WTC11 (cell line): Measurements from ENCODE around the gene SLC35B4. TPM values are rescaled to one million over a fixed set of nuclear protein-coding genes. Genes with fewer than 3 reads are reported as not detected.

ENCODE experiments used
- ATAC-seq: fragments of 200-7000 bp; cut with Tn5 transposase; 2 replicates; pipeline ENCODE4 v1.10.0; 2021; ENCODE audit warnings: mild to moderate bottlenecking, moderate library complexity
- CTCF ChIA-PET: fragments of 300-600 bp; sonication (Branson Sonifier 250); formaldehyde crosslinking; loops from one replicate; lab custom pipeline; 2021; ENCODE audit warnings: antibody characterized with exemption; lab: Charles Lee
- POLR2A ChIA-PET: fragments of 350-600 bp; sonication (Branson Sonifier 250); formaldehyde crosslinking; loops from one replicate; lab custom pipeline; 2021; ENCODE audit warnings: antibody characterized with exemption; lab: Charles Lee
- DNase-seq: peaks from one replicate; pipeline ENCODE4 v3.0.0; 2021; ENCODE audit warnings: low spot score
- H3K27ac Mint-ChIP-seq: 2 replicates; pipeline ENCODE4 v1.8.0; 2021; ENCODE audit warnings: mixed read lengths
- H3K27me3 Mint-ChIP-seq: 2 replicates; pipeline ENCODE4 v1.8.0; 2021; ENCODE audit warnings: low read depth, mild to moderate bottlenecking, moderate library complexity, mixed read lengths
- H3K36me3 Mint-ChIP-seq: 2 replicates; pipeline ENCODE4 v1.8.0; 2021; ENCODE audit warnings: mixed read lengths
- H3K4me1 Mint-ChIP-seq: 2 replicates; pipeline ENCODE4 v1.8.0; 2022; ENCODE audit warnings: mixed read lengths
- H3K4me3 Mint-ChIP-seq: 2 replicates; pipeline ENCODE4 v1.8.0; 2021; ENCODE audit warnings: mild to moderate bottlenecking, moderate library complexity, mixed read lengths
- H3K9me3 Mint-ChIP-seq: 2 replicates; pipeline ENCODE4 v1.8.0; 2021; ENCODE audit warnings: mixed read lengths
- AR ChIP-seq: fragments of 250-450 bp; sonication (Bioruptor Pico); IDR thresholded peaks from 2 replicates; pipeline ENCODE4 v1.9.0; 2021; ENCODE audit warnings: mild to moderate bottlenecking
- CBFB ChIP-seq: sonication (generic); formaldehyde crosslinking; IDR thresholded peaks from 2 replicates; pipeline ENCODE4 v1.8.1; 2022; ENCODE audit warnings: mild to moderate bottlenecking, low read depth, missing genetic modification reagents
- CREB1 ChIP-seq: sonication (generic); formaldehyde crosslinking; IDR thresholded peaks from 2 replicates; pipeline ENCODE4 v1.8.0; 2023; ENCODE audit warnings: mild to moderate bottlenecking, missing genetic modification reagents
- ELF4 ChIP-seq: sonication (generic); formaldehyde crosslinking; IDR thresholded peaks from 2 replicates; pipeline ENCODE4 v1.8.1; 2022; ENCODE audit warnings: low read depth, mild to moderate bottlenecking, moderate library complexity, missing genetic modification reagents
- ERG ChIP-seq: fragments of 250-450 bp; sonication (Bioruptor Pico); IDR thresholded peaks from 2 replicates; pipeline ENCODE4 v1.8.0; 2021; ENCODE audit warnings: mild to moderate bottlenecking
- FOXK1 ChIP-seq: sonication (generic); formaldehyde crosslinking; IDR thresholded peaks from 2 replicates; pipeline ENCODE4 v1.8.0; 2022; ENCODE audit warnings: mild to moderate bottlenecking, moderate library complexity, missing genetic modification reagents
- HMGA2 ChIP-seq: fragments of 250-450 bp; sonication (Bioruptor Pico); IDR thresholded peaks from 2 replicates; pipeline ENCODE4 v1.4.0; 2021; ENCODE audit warnings: mild to moderate bottlenecking, moderate library complexity
- HMGXB4 ChIP-seq: sonication (generic); formaldehyde crosslinking; IDR thresholded peaks from 2 replicates; pipeline ENCODE4 v1.8.1; 2023; ENCODE audit warnings: mild to moderate bottlenecking, moderate library complexity, missing genetic modification reagents
- MYBL2 ChIP-seq: sonication (generic); formaldehyde crosslinking; IDR thresholded peaks from 2 replicates; pipeline ENCODE4 v1.8.1; 2023; ENCODE audit warnings: mild to moderate bottlenecking, moderate library complexity, missing genetic modification reagents
- NFYB ChIP-seq: sonication (generic); formaldehyde crosslinking; conservative IDR thresholded peaks from 2 replicates; pipeline ENCODE4 v1.8.0; 2022; ENCODE audit warnings: low read depth, missing genetic modification reagents
- NR2C2 ChIP-seq: sonication (generic); formaldehyde crosslinking; IDR thresholded peaks from 2 replicates; pipeline ENCODE4 v1.8.0; 2022; ENCODE audit warnings: mild to moderate bottlenecking, missing genetic modification reagents
- NR3C1 ChIP-seq: sonication (generic); formaldehyde crosslinking; conservative IDR thresholded peaks from 2 replicates; pipeline ENCODE4 v1.8.1; 2023; ENCODE audit warnings: low read depth, mild to moderate bottlenecking, missing genetic modification reagents
- PRRX2 ChIP-seq: fragments of 250-450 bp; sonication (Bioruptor Pico); IDR thresholded peaks from 2 replicates; pipeline ENCODE4 v1.8.0; 2021; ENCODE audit warnings: mild to moderate bottlenecking
- SMAD3 ChIP-seq: sonication (generic); formaldehyde crosslinking; IDR thresholded peaks from 2 replicates; pipeline ENCODE4 v1.8.0; 2022; ENCODE audit warnings: missing genetic modification reagents, mild to moderate bottlenecking, borderline replicate concordance
- SMAD4 ChIP-seq: sonication (generic); formaldehyde crosslinking; IDR thresholded peaks from 2 replicates; pipeline ENCODE4 v1.8.0; 2022; ENCODE audit warnings: mild to moderate bottlenecking, missing genetic modification reagents
- TCF7 ChIP-seq: sonication (generic); formaldehyde crosslinking; IDR thresholded peaks from 2 replicates; pipeline ENCODE4 v1.8.0; 2022; ENCODE audit warnings: mild to moderate bottlenecking, low read depth, missing genetic modification reagents, moderate library complexity
- TEAD4 ChIP-seq: sonication (generic); formaldehyde crosslinking; IDR thresholded peaks from 2 replicates; pipeline ENCODE4 v1.8.0; 2022; ENCODE audit warnings: mild to moderate bottlenecking, missing genetic modification reagents
- USF1 ChIP-seq: sonication (generic); formaldehyde crosslinking; IDR thresholded peaks from 2 replicates; pipeline ENCODE4 v1.8.0; 2022; ENCODE audit warnings: mild to moderate bottlenecking, missing genetic modification reagents
- ZNF138 ChIP-seq: sonication (generic); formaldehyde crosslinking; conservative IDR thresholded peaks from 2 replicates; pipeline ENCODE4 v1.8.1; 2022; ENCODE audit warnings: mild to moderate bottlenecking, moderate library complexity, missing genetic modification reagents
- ZNF423 ChIP-seq: fragments of 250-450 bp; sonication (Bioruptor Pico); IDR thresholded peaks from 2 replicates; pipeline ENCODE4 v2.1.2; 2022; ENCODE audit warnings: mild to moderate bottlenecking, moderate library complexity
- total RNA-seq: library from RNA; stranded (reverse); gene quantifications from 3 replicates; pipeline ENCODE4 v1.2.3, GENCODE V29; 2021

SLC35B4 gene
- total RNA-seq, 1 experiment from 2014 or later, result 32.6 TPM

GRCh38 chr7:134246347-134246746, 70.4 kb downstream of the SLC35B4 start:
- Mint-ChIP-seq H3K27ac (no peak overlapping the region), H3K9me3 (peaks cover 25% of the 10 kb centered on the region)
- POLR2A ChIA-PET, result no interaction called here

GRCh38 chr7:134245253-134245652, 71.5 kb downstream of the SLC35B4 start:
- TF ChIP-seq NFYB, result no peak
- no peak for TF ChIP-seq TEAD4
- TF ChIP-seq MYBL2, result no peak
- no peak for TF ChIP-seq CBFB (CRISPR knock-in tag)
- TF ChIP-seq SMAD3 (CRISPR knock-in tag), result no peak
- no peak for TF ChIP-seq AR (CRISPR knock-in tag)
- no peak for TF ChIP-seq USF1 (CRISPR knock-in tag)
- no peak for TF ChIP-seq CREB1 (CRISPR knock-in tag)
- TF ChIP-seq ZNF138, result no peak
- no peak for TF ChIP-seq NR3C1
- no peak for TF ChIP-seq HMGXB4 (CRISPR knock-in tag)
- TF ChIP-seq ZNF423 (CRISPR knock-in tag), result no peak
- TF ChIP-seq HMGA2 (CRISPR knock-in tag), result no peak
- TF ChIP-seq ELF4 (CRISPR knock-in tag), result no peak
- TF ChIP-seq SMAD4 (CRISPR knock-in tag), result no peak
- TF ChIP-seq NR2C2 (CRISPR knock-in tag), result no peak
- TF ChIP-seq TCF7 (CRISPR knock-in tag), result no peak
- TF ChIP-seq, all 79 proteins: peak for 0
- H3K9me3 Mint-ChIP-seq, result peaks cover 36% of the 10 kb centered on the region
- H3K36me3 Mint-ChIP-seq, result peaks cover 13% of the 10 kb centered on the region
- no peak overlapping the region for H3K27ac Mint-ChIP-seq
- CTCF ChIA-PET, result no interaction called here
- POLR2A ChIA-PET, result no interaction called here
- H3K27me3 Mint-ChIP-seq, result peaks cover 15% of the 10 kb centered on the region
- ATAC-seq (no peak), DNase-seq (no peak)
- H3K4me3 Mint-ChIP-seq, result no peak overlapping the region
- peaks cover 3% of the 10 kb centered on the region; the same call in 1 of the 2 replicates for H3K4me1 Mint-ChIP-seq

More at GRCh38 chr7:134246347-134246746, 70.4 kb downstream of the SLC35B4 start:
- Mint-ChIP-seq H3K27me3 (peaks cover 9% of the 10 kb centered on the region), H3K4me1 (peaks cover 3% of the 10 kb centered on the region; the same call in 1 of the 2 replicates), H3K36me3 (peaks cover 5% of the 10 kb centered on the region)
- no peak for ATAC-seq
- CTCF ChIA-PET, result no interaction called here
- no peak for TF ChIP-seq HMGA2 (CRISPR knock-in tag)
- no peak for TF ChIP-seq ELF4 (CRISPR knock-in tag)
- no peak for TF ChIP-seq SMAD3 (CRISPR knock-in tag)
- TF ChIP-seq MYBL2, result no peak
- TF ChIP-seq FOXK1 (CRISPR knock-in tag), result no peak
- TF ChIP-seq ERG (CRISPR knock-in tag), result no peak
- no peak for TF ChIP-seq PRRX2 (CRISPR knock-in tag)
- TF ChIP-seq, all 79 proteins: peak for 0
- DNase-seq, result no peak
- H3K4me3 Mint-ChIP-seq, result no peak overlapping the region

Other genes starting within 250 kb of the SLC35B4 start
- gene LRGUK, start 189.6 kb downstream of the SLC35B4 start, total RNA-seq, result 1.9 to 3.0 TPM (median 2.7 TPM) in 3 replicates
- gene AKR1B1, start 142.2 kb upstream of the SLC35B4 start, total RNA-seq, result 135 to 148 TPM (median 147 TPM) in 3 replicates
- 0.18 to 0.22 TPM in 2 of 3 replicates, not detected in the other for gene AKR1B10, start 210.6 kb upstream of the SLC35B4 start, total RNA-seq
- not detected in 3 replicates for gene AKR1B15, start 232.2 kb upstream of the SLC35B4 start, total RNA-seq